Omental fat pad (tissue), 4 donors: ENCODE data around the gene ENTREP1. TPM values are rescaled to one million over a fixed set of nuclear protein-coding genes. Genes with fewer than 3 reads are reported as not detected.
A peak's percentile ranks its signal among the peaks of the same experiment; 100 is the strongest.

ENCODE experiments used
- ATAC-seq: fragments of 150-250 bp; one replicate; pipeline ENCODE4 v1.9.1; 2016; ENCODE audit warnings: mild to moderate bottlenecking, moderate library complexity; ENCODE audit not compliant: low FRiP score
- DNase-seq: peaks from one replicate; pipeline ENCODE4 v3.0.0-alpha.2; 2019; ENCODE audit warnings: low spot score
- CTCF ChIP-seq, 3 donors: fragments of 450-650 bp; IDR thresholded peaks; one replicate each; pipeline ENCODE4 v1.5.1; 2016 to 2017; ENCODE audit warnings: antibody characterized with exemption in 3 of 3, mild to moderate bottlenecking in 3 of 3, moderate library complexity in 2 of 3
- total RNA-seq, 4 donors: library from RNA; depleted of rRNA; stranded (reverse); fragments of >200 nt; gene quantifications; one replicate each; pipeline ENCODE4 v1.1.0, GENCODE V29; 2016

Gene ENTREP1
- 1 to 10 TPM; 1.9 to 8.0 (median 2.6) TPM for total RNA-seq

GRCh38 chr9:69324549-69325401 lies at the start of gene ENTREP1:
Gene ENTREP1, plus strand, starts transcription at chr9:69325215. Its CDS starts 95 bp downstream, at chr9:69325310.
- ATAC-seq (peak; percentile 86), DNase-seq (no peak)
- no peak for TF ChIP-seq CTCF (IDR thresholded peaks at IDR 0.05)

GRCh38 chr9:69276775-69277174 lies 48.2 kb upstream of the ENTREP1 start:
- TF ChIP-seq CTCF (IDR thresholded peaks at IDR 0.05) = no peak
- DNase-seq (no peak), ATAC-seq (no peak)

- DNase-seq = no peak
- no peak for TF ChIP-seq CTCF (IDR thresholded peaks at IDR 0.05)
- no peak for ATAC-seq
Measured at GRCh38 chr9:69279084-69279731, 45.8 kb upstream of the ENTREP1 start.

- ATAC-seq (no peak), DNase-seq (no peak)
- no peak for TF ChIP-seq CTCF (IDR thresholded peaks at IDR 0.05)
Measured at GRCh38 chr9:69279733-69280132, 45.3 kb upstream of the ENTREP1 start.

GRCh38 chr9:69283003-69283402 lies 42.0 kb upstream of the ENTREP1 start:
- TF ChIP-seq CTCF (IDR thresholded peaks at IDR 0.05) = no peak
- no peak for ATAC-seq
- DNase-seq = no peak

- DNase-seq = no peak
- no peak for TF ChIP-seq CTCF (IDR thresholded peaks at IDR 0.05)
- no peak for ATAC-seq
Measured at GRCh38 chr9:69292078-69292477, 32.9 kb upstream of the ENTREP1 start.
